Measurements from ENCODE around the gene RPH3AL. TPM values are rescaled to one million over a fixed set of nuclear protein-coding genes. Genes with fewer than 3 reads are reported as not detected.

The RPH3AL gene
- total RNA-seq, 1 donor: 2.9 TPM

DNA sequence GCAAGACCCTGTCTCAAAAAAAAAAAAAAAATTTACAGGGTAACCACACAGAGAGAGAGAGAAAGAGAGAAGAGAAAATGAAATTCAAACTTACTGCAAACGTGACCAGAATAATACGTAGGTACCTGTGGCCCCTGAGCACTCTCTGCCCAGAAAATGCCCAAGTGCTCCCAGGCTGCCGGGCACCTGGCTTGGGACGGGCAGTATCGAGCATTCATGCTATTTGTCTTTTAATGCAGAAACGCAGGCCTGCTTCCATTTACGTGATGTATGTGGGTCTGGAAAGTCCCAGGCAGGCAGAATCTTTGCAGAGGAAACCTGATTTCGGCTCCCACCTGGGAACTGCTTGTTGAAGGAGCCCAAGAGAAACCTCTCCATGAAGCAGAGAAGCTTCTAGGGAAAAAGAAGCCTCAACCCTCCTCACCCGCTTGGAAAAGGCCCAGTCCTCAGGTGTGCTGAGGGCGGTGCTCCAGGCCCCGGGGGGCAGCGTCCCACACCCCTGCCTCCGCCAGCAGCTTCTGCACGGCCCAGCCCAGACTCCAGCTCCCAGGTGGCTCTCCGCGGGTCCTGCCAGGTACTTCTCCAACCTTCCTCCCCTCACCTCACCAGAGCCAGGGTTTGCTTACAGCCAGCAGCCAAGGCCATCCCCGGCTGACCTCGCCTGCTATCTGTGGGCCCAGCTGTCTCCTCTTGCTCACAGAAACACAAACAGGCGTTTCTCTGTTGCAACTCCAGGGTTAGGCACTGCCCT lies 14.0 kb downstream of the RPH3AL start:
- peak; percentile 59 for DNase-seq (ENCODE audit: insufficient read length, low spot score, missing footprints)
- no peak overlapping the region for H3K4me2 ChIP-seq (ENCODE audit: insufficient read depth, low read length)
- no peaks in the 10 kb centered on the region for H3K27me3 ChIP-seq (ENCODE audit: insufficient read depth, low read length)
- H3K36me3 ChIP-seq (ENCODE audit: insufficient read depth, low read length): no peaks in the 10 kb centered on the region
- H2AFZ ChIP-seq (ENCODE audit: low read length): no peak overlapping the region
- no peaks in the 10 kb centered on the region for H3K4me1 ChIP-seq (ENCODE audit: insufficient read depth, low read length)
- no peaks in the 10 kb centered on the region for H3K9me3 ChIP-seq (ENCODE audit: low read depth, low read length)
- H3K79me2 ChIP-seq (ENCODE audit: insufficient read depth, low read length): no peaks in the 10 kb centered on the region
- TF ChIP-seq, protein P1, sequence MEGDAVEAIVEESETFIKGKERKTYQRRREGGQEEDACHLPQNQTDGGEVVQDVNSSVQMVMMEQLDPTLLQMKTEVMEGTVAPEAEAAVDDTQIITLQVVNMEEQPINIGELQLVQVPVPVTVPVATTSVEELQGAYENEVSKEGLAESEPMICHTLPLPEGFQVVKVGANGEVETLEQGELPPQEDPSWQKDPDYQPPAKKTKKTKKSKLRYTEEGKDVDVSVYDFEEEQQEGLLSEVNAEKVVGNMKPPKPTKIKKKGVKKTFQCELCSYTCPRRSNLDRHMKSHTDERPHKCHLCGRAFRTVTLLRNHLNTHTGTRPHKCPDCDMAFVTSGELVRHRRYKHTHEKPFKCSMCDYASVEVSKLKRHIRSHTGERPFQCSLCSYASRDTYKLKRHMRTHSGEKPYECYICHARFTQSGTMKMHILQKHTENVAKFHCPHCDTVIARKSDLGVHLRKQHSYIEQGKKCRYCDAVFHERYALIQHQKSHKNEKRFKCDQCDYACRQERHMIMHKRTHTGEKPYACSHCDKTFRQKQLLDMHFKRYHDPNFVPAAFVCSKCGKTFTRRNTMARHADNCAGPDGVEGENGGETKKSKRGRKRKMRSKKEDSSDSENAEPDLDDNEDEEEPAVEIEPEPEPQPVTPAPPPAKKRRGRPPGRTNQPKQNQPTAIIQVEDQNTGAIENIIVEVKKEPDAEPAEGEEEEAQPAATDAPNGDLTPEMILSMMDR (IDR thresholded peaks at IDR 0.05; ENCODE audit: extremely low read depth, low read depth, low read length): no peak
- no peak overlapping the region for H3K27ac ChIP-seq (ENCODE audit: low read depth, low read length)
- H3K4me3 ChIP-seq (ENCODE audit: insufficient read depth, low read length): no peak overlapping the region
- no peaks in the 10 kb centered on the region for H4K20me1 ChIP-seq (ENCODE audit: insufficient read depth, low read length)

DNA sequence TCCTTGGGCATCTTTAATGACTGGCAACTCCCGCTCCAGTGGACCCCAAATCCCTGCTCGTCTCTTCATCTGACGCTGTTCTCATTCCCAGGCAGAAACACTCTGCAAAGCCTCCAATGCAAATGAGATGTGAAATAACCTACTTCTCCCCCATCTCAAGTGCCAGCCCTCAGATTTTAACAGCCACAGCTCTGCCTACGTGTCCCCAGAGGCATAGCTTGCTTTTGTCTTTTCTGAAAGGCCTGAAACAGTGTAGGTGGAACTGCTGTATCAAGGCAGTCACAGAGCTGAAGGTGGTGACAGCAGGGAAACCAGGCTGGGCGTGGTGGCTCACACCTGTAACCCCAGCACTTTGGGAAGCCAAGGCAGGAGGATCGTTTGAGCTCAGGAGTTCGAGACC lies 14.7 kb downstream of the RPH3AL start:
- Histone ChIP-seq H3K4me2 (ENCODE audit: insufficient read depth, low read length) (no peak overlapping the region), H3K4me3 (ENCODE audit: insufficient read depth, low read length) (no peak overlapping the region), H3K36me3 (ENCODE audit: insufficient read depth, low read length) (no peaks in the 10 kb centered on the region), H3K27ac (ENCODE audit: low read depth, low read length) (no peak overlapping the region), H3K79me2 (ENCODE audit: insufficient read depth, low read length) (no peaks in the 10 kb centered on the region), H2AFZ (ENCODE audit: low read length) (no peak overlapping the region), H3K4me1 (ENCODE audit: insufficient read depth, low read length) (no peaks in the 10 kb centered on the region), H4K20me1 (ENCODE audit: insufficient read depth, low read length) (no peaks in the 10 kb centered on the region), H3K27me3 (ENCODE audit: insufficient read depth, low read length) (peaks cover 3% of the 10 kb centered on the region), H3K9me3 (ENCODE audit: low read depth, low read length) (no peaks in the 10 kb centered on the region)
- DNase-seq (ENCODE audit: insufficient read length, low spot score, missing footprints): peak; percentile 59
- TF ChIP-seq, protein P1 (IDR thresholded peaks at IDR 0.05; ENCODE audit: extremely low read depth, low read depth, low read length): no peak

DNA sequence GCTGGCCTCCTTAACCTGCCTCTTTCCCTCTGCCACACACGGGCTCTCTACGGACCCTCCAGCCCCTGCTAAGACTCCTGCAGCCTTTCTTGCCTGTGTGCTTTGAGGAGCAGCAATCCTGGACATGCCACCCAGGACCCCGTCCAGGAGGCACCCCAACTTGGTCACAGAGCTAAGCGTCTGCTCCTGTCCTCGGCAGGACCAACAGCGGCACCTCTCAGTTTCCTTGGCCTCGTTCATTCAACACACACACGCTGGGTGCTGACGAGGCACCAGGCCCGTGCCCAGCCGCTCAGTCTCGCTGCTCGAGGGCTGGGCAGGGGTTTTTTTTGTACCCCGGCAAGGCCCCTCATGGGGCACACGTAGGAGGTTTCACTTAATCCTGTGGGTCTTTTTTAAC lies 15.2 kb downstream of the RPH3AL start:
- H3K4me2 ChIP-seq (ENCODE audit: insufficient read depth, low read length): no peak overlapping the region
- H3K36me3 ChIP-seq (ENCODE audit: insufficient read depth, low read length): no peaks in the 10 kb centered on the region
- no peak overlapping the region for H3K4me3 ChIP-seq (ENCODE audit: insufficient read depth, low read length)
- no peak overlapping the region for H2AFZ ChIP-seq (ENCODE audit: low read length)
- no peaks in the 10 kb centered on the region for H3K4me1 ChIP-seq (ENCODE audit: insufficient read depth, low read length)
- H3K9me3 ChIP-seq (ENCODE audit: low read depth, low read length): no peaks in the 10 kb centered on the region
- no peaks in the 10 kb centered on the region for H3K79me2 ChIP-seq (ENCODE audit: insufficient read depth, low read length)
- H4K20me1 ChIP-seq (ENCODE audit: insufficient read depth, low read length): no peaks in the 10 kb centered on the region
- TF ChIP-seq, protein P1 (IDR thresholded peaks at IDR 0.05; ENCODE audit: extremely low read depth, low read depth, low read length): no peak
- H3K27ac ChIP-seq (ENCODE audit: low read depth, low read length): no peak overlapping the region
- peaks cover 3% of the 10 kb centered on the region for H3K27me3 ChIP-seq (ENCODE audit: insufficient read depth, low read length)
- peak; percentile 18 for DNase-seq (ENCODE audit: insufficient read length, low spot score, missing footprints)

DNA sequence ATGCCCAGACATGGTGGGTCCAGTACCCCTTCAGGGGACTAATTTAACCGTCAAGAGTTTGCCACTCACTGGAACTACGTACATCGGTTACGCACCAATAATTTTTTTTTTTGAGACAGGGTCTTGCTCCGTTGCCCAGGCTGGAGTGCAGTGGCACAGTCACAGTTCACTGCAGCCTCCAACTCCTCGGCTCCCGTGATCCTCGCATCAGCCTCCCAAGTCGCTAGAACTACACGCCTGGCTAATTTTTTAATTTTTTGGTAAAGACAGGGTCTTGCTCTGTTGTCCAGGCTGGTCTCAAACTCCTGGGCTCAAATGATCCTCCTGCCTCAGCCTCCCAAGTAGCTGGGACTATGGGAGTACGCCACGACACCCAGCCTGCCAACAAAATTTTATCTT lies 15.6 kb downstream of the RPH3AL start:
- Histone ChIP-seq H4K20me1 (ENCODE audit: insufficient read depth, low read length) (no peaks in the 10 kb centered on the region), H3K4me3 (ENCODE audit: insufficient read depth, low read length) (no peak overlapping the region), H3K79me2 (ENCODE audit: insufficient read depth, low read length) (no peaks in the 10 kb centered on the region), H3K4me1 (ENCODE audit: insufficient read depth, low read length) (no peaks in the 10 kb centered on the region), H2AFZ (ENCODE audit: low read length) (no peak overlapping the region), H3K27me3 (ENCODE audit: insufficient read depth, low read length) (peaks cover 3% of the 10 kb centered on the region), H3K36me3 (ENCODE audit: insufficient read depth, low read length) (no peaks in the 10 kb centered on the region), H3K9me3 (ENCODE audit: low read depth, low read length) (no peaks in the 10 kb centered on the region), H3K27ac (ENCODE audit: low read depth, low read length) (no peak overlapping the region), H3K4me2 (ENCODE audit: insufficient read depth, low read length) (no peak overlapping the region)
- TF ChIP-seq, protein P1 (IDR thresholded peaks at IDR 0.05; ENCODE audit: extremely low read depth, low read depth, low read length): no peak
- no peak for DNase-seq (ENCODE audit: insufficient read length, low spot score, missing footprints)

Measured in osteoblast (primary cell).